ACC112 (cell line): ENCODE results near the gene PTPRN2.
"Not testable (repeated sequence)": the region's sequence is repeated elsewhere in the genome, so short reads cannot be mapped to it uniquely, and the experiment has no call there.

Source experiments
- H2AFZ ChIP-seq: fragments of 200-600 bp; sonication (generic); one replicate; pipeline ENCODE4 v1.6.0; 2017; ENCODE audit warnings: antibody characterized with exemption, low read length; ENCODE audit not compliant: unreplicated experiment
- H3K27ac ChIP-seq: fragments of 200-600 bp; sonication (generic); 2 replicates; pipeline ENCODE4 v1.5.1; 2014; ENCODE audit warnings: low read depth, mild to moderate bottlenecking, antibody characterized with exemption, low read length, moderate library complexity
- H3K27me3 ChIP-seq: fragments of 200-600 bp; sonication (generic); 2 replicates; pipeline ENCODE4 v1.6.1; 2014; ENCODE audit warnings: mild to moderate bottlenecking, antibody characterized with exemption, low read length, moderate library complexity, mixed read lengths; ENCODE audit not compliant: insufficient read depth
- H3K36me3 ChIP-seq: fragments of 200-600 bp; sonication (generic); 2 replicates; pipeline ENCODE4 v1.6.1; 2016; ENCODE audit warnings: mild to moderate bottlenecking, antibody characterized with exemption, low read length, moderate library complexity, mixed read lengths; ENCODE audit not compliant: insufficient read depth
- H3K4me1 ChIP-seq: fragments of 200-600 bp; sonication (generic); one replicate; pipeline ENCODE4 v1.6.1; 2016; ENCODE audit warnings: low read length, mixed read lengths; ENCODE audit not compliant: insufficient read depth, unreplicated experiment, control insufficient read depth
- H3K4me3 ChIP-seq: fragments of 200-600 bp; sonication (generic); 2 replicates; pipeline ENCODE4 v1.5.1; 2014; ENCODE audit warnings: mild to moderate bottlenecking, low read depth, low read length
- H3K79me2 ChIP-seq: fragments of 200-600 bp; sonication (generic); one replicate; pipeline ENCODE4 v1.6.0; 2016; ENCODE audit warnings: low read length; ENCODE audit not compliant: control insufficient read depth, unreplicated experiment, insufficient read depth

PTPRN2 gene

DNA sequence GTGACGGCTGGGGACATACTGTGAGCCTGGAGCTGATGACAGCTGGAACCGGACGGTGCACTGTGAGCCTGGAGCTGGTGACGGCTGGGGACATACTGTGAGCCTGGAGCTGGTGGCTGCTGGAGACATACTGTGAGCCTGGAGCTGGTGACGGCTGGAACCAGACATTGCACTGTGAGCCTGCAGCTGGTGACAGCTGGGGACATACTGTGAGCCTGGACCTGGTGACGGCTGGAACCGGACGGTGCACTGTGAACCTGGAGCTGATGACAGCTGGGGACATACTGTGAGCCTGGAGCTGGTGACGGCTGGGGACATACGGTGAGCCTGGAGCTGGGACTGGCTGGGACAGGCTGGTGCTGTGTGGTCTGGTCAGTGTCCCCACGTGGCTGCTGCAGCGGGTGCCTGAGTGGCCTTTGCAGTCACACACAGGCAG, 47.9 kb downstream of the PTPRN2 start:
- peaks cover 7% of the 10 kb centered on the region; the same call in 1 of the 2 replicates for H3K27me3 ChIP-seq
- H3K4me3 ChIP-seq: no peak overlapping the region
- no peaks in the 10 kb centered on the region for H3K4me1 ChIP-seq

DNA sequence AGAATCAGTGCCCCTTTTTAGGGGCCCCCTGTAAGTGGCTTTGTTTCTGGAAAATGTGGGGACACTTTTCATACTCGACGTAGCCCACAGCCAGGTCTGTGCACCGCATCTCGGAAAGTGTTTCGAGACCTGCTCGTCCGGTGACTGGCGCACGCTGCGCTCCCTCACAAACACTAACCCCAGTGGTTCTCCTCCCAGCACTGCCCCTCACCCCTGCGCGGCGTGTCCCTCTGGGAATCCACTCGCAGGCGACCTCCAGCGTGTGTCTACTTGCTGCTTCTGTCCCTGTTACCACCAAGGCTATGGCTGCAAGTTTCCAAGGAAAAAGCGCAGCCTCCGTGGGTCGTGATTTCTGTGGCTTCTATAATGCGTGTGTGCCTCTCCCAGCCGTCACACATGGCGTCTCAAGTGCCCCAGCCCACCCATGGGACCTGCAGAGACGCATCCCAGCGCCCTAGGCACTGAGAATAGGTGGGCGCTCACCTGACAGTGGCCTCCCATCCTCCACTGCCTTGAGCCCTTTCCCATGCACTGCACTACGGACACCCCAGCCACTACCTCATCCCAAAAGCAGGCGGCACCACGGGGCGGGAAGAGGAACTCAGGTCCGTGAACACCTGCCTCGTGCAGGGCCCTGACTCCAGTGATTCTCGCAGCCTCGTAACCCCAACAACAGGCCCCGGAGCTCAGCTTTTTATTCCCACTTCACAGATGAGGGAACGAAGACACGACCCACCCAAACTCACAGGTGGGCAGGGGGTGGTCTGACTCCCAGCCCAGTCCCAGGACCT, 49.3 kb downstream of the PTPRN2 start:
- H3K4me1 ChIP-seq: no peaks in the 10 kb centered on the region
- H3K36me3 ChIP-seq: no peaks in the 10 kb centered on the region
- no peak overlapping the region for H3K27ac ChIP-seq
- H3K4me3 ChIP-seq: no peak overlapping the region
- peaks cover 7% of the 10 kb centered on the region; the same call in 1 of the 2 replicates for H3K27me3 ChIP-seq
- no peaks in the 10 kb centered on the region for H3K79me2 ChIP-seq
- H2AFZ ChIP-seq: no peak overlapping the region

More for the DNA sequence above, 47.9 kb downstream of the PTPRN2 start:
- H3K27ac ChIP-seq: no peak overlapping the region
- H3K36me3 ChIP-seq: no peaks in the 10 kb centered on the region
- no peaks in the 10 kb centered on the region for H3K79me2 ChIP-seq
- no peak overlapping the region for H2AFZ ChIP-seq

DNA sequence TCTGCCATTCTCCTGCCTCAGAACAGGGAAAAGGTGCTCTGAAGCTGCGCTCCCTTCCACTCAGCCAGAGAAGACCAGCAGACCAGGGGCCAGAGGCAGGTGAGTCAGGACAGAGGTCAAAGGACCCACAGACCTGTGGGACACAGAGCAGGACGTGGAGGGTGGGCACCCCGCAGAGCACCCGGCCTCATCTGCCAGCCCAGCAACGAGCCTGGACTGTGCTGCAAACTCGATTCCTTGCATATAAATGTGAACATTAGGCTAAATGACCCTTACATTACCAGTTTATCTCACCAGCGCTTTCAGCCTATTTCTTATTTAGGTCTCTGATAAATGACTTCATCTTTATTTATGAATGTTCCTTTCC, 50.1 kb downstream of the PTPRN2 start:
- H3K4me3 ChIP-seq: no peak overlapping the region
- no peak overlapping the region for H2AFZ ChIP-seq
- no peaks in the 10 kb centered on the region for H3K36me3 ChIP-seq
- H3K4me1 ChIP-seq: no peaks in the 10 kb centered on the region
- no peaks in the 10 kb centered on the region for H3K79me2 ChIP-seq
- peaks cover 7% of the 10 kb centered on the region; the same call in 1 of the 2 replicates for H3K27me3 ChIP-seq
- no peak overlapping the region for H3K27ac ChIP-seq

DNA sequence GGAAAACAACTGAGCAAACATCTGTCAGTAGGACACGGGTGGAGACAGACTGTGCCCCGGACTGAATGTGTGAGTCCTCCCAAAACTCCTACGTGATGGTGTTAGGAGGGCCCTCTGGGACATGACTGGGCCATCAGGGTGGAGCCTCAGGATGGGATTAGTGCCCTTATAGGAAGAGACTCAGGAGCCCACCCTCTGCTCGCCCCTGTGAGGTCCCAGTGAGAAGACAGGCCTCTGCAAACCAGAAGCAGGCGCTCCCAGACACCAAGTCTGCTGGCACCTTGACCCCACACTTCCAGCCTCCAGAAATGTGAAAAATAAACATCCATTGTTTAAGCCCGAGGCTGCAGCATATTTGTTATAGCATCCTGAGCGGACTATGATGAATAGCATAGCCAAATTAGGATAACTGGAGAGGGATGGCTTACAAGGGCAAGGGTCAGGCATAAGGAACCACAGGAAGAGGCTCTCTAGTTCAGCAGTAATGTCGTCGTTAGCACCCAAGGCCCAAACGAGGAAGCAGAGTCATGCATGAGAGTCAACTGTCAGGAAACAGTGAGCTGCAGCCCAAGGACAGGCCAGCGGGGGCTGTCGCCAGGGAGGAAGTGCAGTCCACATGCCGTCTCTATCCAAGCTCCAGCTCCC, 50.6 kb downstream of the PTPRN2 start:
- Histone ChIP-seq H2AFZ (no peak overlapping the region), H3K27me3 (peaks cover 7% of the 10 kb centered on the region; the same call in 1 of the 2 replicates), H3K36me3 (no peaks in the 10 kb centered on the region), H3K79me2 (no peaks in the 10 kb centered on the region), H3K4me3 (no peak overlapping the region), H3K4me1 (no peaks in the 10 kb centered on the region), H3K27ac (no peak overlapping the region)

DNA sequence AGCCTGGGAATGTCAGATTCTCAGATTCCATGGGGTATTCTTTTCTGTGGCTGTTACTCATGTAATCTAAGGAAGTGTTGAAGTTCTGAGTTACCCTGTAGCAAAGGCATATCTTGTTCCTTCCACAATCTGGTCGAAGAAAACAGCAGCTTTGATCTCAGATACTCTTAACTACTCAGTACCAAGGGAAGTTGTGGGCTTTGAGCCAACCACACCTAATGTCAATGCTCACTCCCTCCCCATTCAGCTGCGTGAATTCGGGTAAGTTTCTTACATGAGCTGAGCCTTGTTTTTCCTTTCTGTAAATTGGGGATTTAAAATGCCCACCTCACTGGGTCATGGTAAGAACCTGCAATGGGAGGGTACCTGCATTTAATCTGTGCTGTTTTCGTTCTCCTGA, 52.5 kb downstream of the PTPRN2 start:
- H3K4me1 ChIP-seq: no peaks in the 10 kb centered on the region
- H3K27ac ChIP-seq: no peak overlapping the region
- no peak overlapping the region for H2AFZ ChIP-seq
- H3K27me3 ChIP-seq: peaks cover 8% of the 10 kb centered on the region; the same call in 1 of the 2 replicates
- H3K79me2 ChIP-seq: no peaks in the 10 kb centered on the region
- no peaks in the 10 kb centered on the region for H3K36me3 ChIP-seq
- no peak overlapping the region for H3K4me3 ChIP-seq

DNA sequence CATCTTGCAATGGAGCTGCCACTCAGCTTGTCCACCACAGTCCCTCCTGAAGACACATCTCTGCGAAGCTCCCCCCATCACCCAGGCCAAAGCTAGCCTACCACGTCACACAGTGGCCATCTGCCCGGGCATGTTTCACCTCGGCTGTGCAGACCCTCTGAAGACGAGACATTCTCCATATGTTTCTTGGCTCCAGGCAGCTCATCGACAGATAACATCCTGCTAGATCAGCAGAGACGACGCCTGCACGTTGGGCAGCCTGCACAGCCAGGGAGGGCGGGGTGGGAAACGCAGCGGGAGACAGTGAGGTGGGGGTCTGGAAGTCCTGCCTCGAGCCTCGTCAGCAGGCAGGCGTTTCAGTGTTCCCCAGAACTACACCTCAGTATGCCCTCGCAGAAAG, 53.0 kb downstream of the PTPRN2 start:
- no peak overlapping the region for H3K4me3 ChIP-seq
- H2AFZ ChIP-seq: no peak overlapping the region
- no peaks in the 10 kb centered on the region for H3K79me2 ChIP-seq
- H3K36me3 ChIP-seq: no peaks in the 10 kb centered on the region
- no peak overlapping the region for H3K27ac ChIP-seq
- H3K4me1 ChIP-seq: no peaks in the 10 kb centered on the region
- H3K27me3 ChIP-seq: peaks cover 13% of the 10 kb centered on the region; the same call in 1 of the 2 replicates

DNA sequence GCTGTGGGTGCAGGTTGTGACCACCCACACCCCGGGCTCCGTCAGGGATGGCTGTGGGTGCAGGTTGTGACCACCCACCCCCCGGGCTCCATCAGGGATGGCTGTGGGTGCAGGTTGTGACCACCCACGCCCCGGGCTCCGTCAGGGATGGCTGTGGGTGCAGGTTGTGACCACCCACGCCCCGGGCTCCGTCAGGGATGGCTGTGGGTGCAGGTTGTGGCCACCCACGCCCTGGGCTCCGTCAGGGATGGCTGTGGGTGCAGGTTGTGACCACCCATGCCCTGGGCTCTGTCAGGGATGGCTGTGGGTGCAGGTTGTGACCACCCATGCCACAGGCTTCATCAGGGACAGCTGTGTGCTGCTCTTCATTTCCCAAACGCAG, 53.5 kb downstream of the PTPRN2 start:
- H3K4me1 ChIP-seq, H3K27ac ChIP-seq, H2AFZ ChIP-seq, H3K36me3 ChIP-seq, H3K79me2 ChIP-seq, H3K4me3 ChIP-seq: not testable (repeated sequence)
- H3K27me3 ChIP-seq: peaks cover 17% of the 10 kb centered on the region; the same call in 1 of the 2 replicates

DNA sequence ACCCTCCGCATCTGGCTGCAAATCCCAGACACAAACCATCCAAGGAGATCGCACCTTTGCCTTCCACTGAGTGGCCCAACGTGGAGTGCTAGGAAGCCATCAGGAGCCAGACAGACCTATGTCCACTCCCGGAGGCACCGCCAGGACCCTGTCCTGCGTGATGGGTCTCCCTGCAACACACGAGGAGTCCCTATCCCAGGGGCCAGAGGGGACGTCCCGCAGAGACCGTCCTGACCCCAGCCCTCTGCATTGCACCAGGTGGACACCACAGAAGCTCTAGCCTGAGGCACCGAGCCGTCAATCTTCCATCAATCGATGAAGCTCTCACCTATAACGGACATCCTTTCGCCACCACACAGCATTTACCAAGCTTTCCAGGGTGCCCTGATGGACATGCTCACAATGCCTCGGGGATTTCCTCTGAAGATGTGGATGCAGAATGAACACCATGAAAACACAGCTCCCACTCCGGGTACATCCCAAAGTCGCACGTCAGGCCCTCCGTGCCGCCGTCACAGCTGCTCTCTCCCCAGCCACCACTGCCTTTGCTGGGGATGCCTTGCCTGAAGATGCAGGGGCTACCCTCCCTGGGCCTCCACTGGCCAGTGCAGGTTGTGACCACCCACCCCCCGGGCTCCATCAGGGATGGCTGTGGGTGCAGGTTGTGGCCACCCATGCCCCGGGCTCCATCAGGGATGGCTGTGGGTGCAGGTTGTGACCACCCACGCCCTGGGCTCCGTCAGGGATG, 54.1 kb downstream of the PTPRN2 start:
- Histone ChIP-seq H3K27ac (no peak overlapping the region), H3K79me2 (no peaks in the 10 kb centered on the region), H3K36me3 (no peaks in the 10 kb centered on the region), H3K4me3 (no peak overlapping the region), H2AFZ (no peak overlapping the region), H3K27me3 (peaks cover 18% of the 10 kb centered on the region; the same call in 1 of the 2 replicates), H3K4me1 (no peaks in the 10 kb centered on the region)

DNA sequence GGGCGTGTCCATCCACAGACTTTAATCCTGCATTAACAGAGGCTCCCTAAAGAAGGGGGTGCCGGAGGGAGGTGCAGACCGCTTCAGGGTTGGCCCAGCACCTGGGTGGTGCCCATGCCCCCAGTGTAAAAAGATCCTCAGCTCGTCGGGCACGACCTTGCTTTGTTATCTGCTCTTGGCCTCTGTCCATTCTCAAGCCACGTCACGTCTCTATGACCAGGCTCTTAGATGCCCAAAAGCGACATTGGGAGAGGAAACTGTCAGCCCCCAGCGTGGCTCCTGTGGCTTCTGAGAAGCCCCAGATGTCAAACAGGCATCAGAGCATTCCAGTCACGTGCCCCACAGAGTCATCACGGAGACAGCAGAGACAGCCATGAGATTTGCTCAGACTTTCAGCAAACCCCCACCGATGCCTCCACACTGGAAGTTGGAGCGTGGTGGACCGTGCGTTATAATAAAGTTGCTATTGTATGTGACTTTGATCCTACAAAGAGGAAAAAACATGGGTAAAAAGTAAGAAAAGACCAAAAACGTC, 55.5 kb downstream of the PTPRN2 start:
- Histone ChIP-seq H3K27me3 (peaks cover 18% of the 10 kb centered on the region; the same call in 1 of the 2 replicates), H3K4me1 (no peaks in the 10 kb centered on the region), H2AFZ (no peak overlapping the region), H3K36me3 (no peaks in the 10 kb centered on the region), H3K4me3 (no peak overlapping the region), H3K79me2 (no peaks in the 10 kb centered on the region), H3K27ac (no peak overlapping the region)

DNA sequence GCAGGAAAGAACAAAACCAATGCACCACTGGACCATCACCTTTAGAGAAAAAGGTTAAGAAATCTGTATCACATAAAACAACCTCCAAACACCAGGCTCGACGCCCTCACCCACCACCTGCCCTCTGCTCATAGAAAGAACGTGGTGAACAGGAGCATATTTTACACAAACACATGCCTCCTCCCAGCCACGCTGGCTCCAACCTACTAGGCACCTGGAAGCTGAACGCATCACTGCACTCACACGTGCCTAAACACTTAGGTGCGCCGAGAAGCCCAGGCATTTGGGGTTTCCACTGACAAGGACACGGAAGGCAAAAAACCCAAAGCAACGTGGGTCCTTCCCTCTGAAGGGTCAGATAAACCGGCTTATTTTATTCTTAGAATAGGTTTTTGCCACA, 56.0 kb downstream of the PTPRN2 start:
- Histone ChIP-seq H3K79me2 (no peaks in the 10 kb centered on the region), H2AFZ (no peak overlapping the region), H3K4me1 (no peaks in the 10 kb centered on the region), H3K27ac (no peak overlapping the region), H3K4me3 (no peak overlapping the region), H3K27me3 (peaks cover 18% of the 10 kb centered on the region; the same call in 1 of the 2 replicates), H3K36me3 (no peaks in the 10 kb centered on the region)
